CD4-positive, alpha-beta T cell treated with Interleukin-1 beta for 1 hour (primary cell): Measurements from ENCODE around the gene ERBB4.

Experiments
- DNase-seq, 2 donors: peaks; one replicate each; pipeline ENCODE4 v3.0.0-alpha.2; 2020 to 2022

ERBB4 gene

GRCh38 chr2:212427638-212428037, 111.0 kb downstream of the ERBB4 start:
- no peak for DNase-seq

GRCh38 chr2:212426637-212427412, 111.8 kb downstream of the ERBB4 start:
- no peak for DNase-seq

GRCh38 chr2:212424082-212424481, 114.5 kb downstream of the ERBB4 start:
- no peak for DNase-seq

GRCh38 chr2:212423089-212423488, 115.5 kb downstream of the ERBB4 start:
- no peak for DNase-seq

- DNase-seq = no peak
Observed at GRCh38 chr2:212421556-212422334, 116.9 kb downstream of the ERBB4 start.

GRCh38 chr2:212416086-212416485, 122.5 kb downstream of the ERBB4 start:
- no peak for DNase-seq

- DNase-seq = no peak
Observed at GRCh38 chr2:212414767-212415211, 123.8 kb downstream of the ERBB4 start.

GRCh38 chr2:212409560-212409959, 129.0 kb downstream of the ERBB4 start:
- DNase-seq = no peak

GRCh38 chr2:212408524-212408923, 130.1 kb downstream of the ERBB4 start:
- no peak for DNase-seq

GRCh38 chr2:212406716-212407115, 131.9 kb downstream of the ERBB4 start:
- no peak for DNase-seq

- no peak for DNase-seq
Observed at GRCh38 chr2:212402316-212402715, 136.3 kb downstream of the ERBB4 start.

- no peak for DNase-seq
Observed at GRCh38 chr2:212398316-212398715, 140.3 kb downstream of the ERBB4 start.

- no peak for DNase-seq
Observed at GRCh38 chr2:212392544-212392943, 146.1 kb downstream of the ERBB4 start.

GRCh38 chr2:212392043-212392442, 146.6 kb downstream of the ERBB4 start:
- no peak for DNase-seq

GRCh38 chr2:212387146-212387545, 151.5 kb downstream of the ERBB4 start:
- no peak for DNase-seq

GRCh38 chr2:212385241-212385640, 153.4 kb downstream of the ERBB4 start:
- no peak for DNase-seq

- DNase-seq = no peak
Observed at GRCh38 chr2:212384027-212384426, 154.6 kb downstream of the ERBB4 start.

- DNase-seq = no peak
Observed at GRCh38 chr2:212381428-212382102, 157.0 kb downstream of the ERBB4 start.

- no peak for DNase-seq
Observed at GRCh38 chr2:212379103-212379502, 159.5 kb downstream of the ERBB4 start.

- DNase-seq = no peak
Observed at GRCh38 chr2:212367431-212367830, 171.2 kb downstream of the ERBB4 start.

GRCh38 chr2:212364112-212364985, 174.3 kb downstream of the ERBB4 start:
- no peak for DNase-seq

- DNase-seq = no peak
Observed at GRCh38 chr2:212361174-212361756, 177.3 kb downstream of the ERBB4 start.
